GM21786 (cell line): Measurements from ENCODE around the gene SLC66A2.
A peak's percentile ranks its signal among the peaks of the same experiment; 100 is the strongest.
"Not testable (repeated sequence)": the region's sequence is repeated elsewhere in the genome, so short reads cannot be mapped to it uniquely, and the experiment has no call there.

Experiments used
- ATAC-seq: cut with Tn5 transposase; IDR thresholded peaks from one replicate; pipeline ENCODE4 v1.9.1; 2021; ENCODE audit not compliant: unreplicated experiment

The SLC66A2 gene

GRCh38 chr18:79951545-79952455 is at the start of gene SLC66A2:
TSS of gene SLC66A2 (minus strand) at chr18:79951653. CDS start at chr18:79950926, 727 bp downstream.
- peak; percentile 73 for ATAC-seq

- no peak for ATAC-seq
Measured at GRCh38 chr18:80000877-80001276, 49.4 kb upstream of the SLC66A2 start.

- ATAC-seq: not testable (repeated sequence)
Measured at GRCh38 chr18:79999701-80000100, 48.2 kb upstream of the SLC66A2 start.

GRCh38 chr18:79991494-79991893 is 40.0 kb upstream of the SLC66A2 start:
- no peak for ATAC-seq

GRCh38 chr18:79989195-79989497 is 37.7 kb upstream of the SLC66A2 start:
- ATAC-seq: no peak

GRCh38 chr18:79988451-79989194 is 37.2 kb upstream of the SLC66A2 start, which contains the start of gene TXNL4A:
TSS of gene TXNL4A (minus strand) at chr18:79988563. CDS start at chr18:79988392, 171 bp downstream.
- ATAC-seq: peak; percentile 94

GRCh38 chr18:79988071-79988450 is 36.6 kb upstream of the SLC66A2 start:
- ATAC-seq: peak; percentile 66

- no peak for ATAC-seq
Measured at GRCh38 chr18:79987566-79987965, 36.1 kb upstream of the SLC66A2 start.

- no peak for ATAC-seq
Measured at GRCh38 chr18:79986726-79987125, 35.3 kb upstream of the SLC66A2 start.

- ATAC-seq: no peak
Measured at GRCh38 chr18:79985172-79985571, 33.7 kb upstream of the SLC66A2 start.

- ATAC-seq: no peak
Measured at GRCh38 chr18:79983793-79984192, 32.3 kb upstream of the SLC66A2 start.

GRCh38 chr18:79983253-79983652 is 31.8 kb upstream of the SLC66A2 start:
- ATAC-seq: no peak

GRCh38 chr18:79982736-79983135 is 31.3 kb upstream of the SLC66A2 start:
- ATAC-seq: no peak

- no peak for ATAC-seq
Measured at GRCh38 chr18:79980585-79980984, 29.1 kb upstream of the SLC66A2 start.

- ATAC-seq: no peak
Measured at GRCh38 chr18:79979843-79980242, 28.4 kb upstream of the SLC66A2 start.

GRCh38 chr18:79975985-79976680 is 24.7 kb upstream of the SLC66A2 start:
- no peak for ATAC-seq

- no peak for ATAC-seq
Measured at GRCh38 chr18:79975043-79975442, 23.6 kb upstream of the SLC66A2 start.

GRCh38 chr18:79974025-79974654 is 22.7 kb upstream of the SLC66A2 start:
- no peak for ATAC-seq

- no peak for ATAC-seq
Measured at GRCh38 chr18:79973517-79973916, 22.1 kb upstream of the SLC66A2 start.

- ATAC-seq: no peak
Measured at GRCh38 chr18:79972720-79973119, 21.3 kb upstream of the SLC66A2 start.

GRCh38 chr18:79971986-79972385 is 20.5 kb upstream of the SLC66A2 start:
- ATAC-seq: no peak
